ENCODE results near the gene KCNE1.

Gene KCNE1

DNA sequence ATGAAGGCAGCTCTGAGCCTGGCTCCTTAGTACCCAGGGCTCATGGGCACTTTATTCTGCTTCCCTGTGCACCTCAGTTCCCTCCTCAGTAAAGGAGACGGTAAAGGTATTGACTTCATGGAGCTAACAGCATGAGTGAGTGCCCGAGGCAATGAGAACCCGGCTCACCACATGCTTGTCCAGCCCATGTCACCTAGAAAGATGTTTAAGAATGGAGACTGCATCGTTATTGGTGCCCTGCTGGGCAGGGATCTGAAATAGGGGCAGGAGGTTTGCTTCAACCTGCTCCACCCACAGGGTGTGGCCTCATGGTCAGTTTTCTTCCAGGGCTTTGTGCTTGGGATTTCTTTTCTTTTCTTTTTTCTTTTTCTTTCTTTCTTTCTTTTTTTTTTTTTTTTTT, 7.0 kb upstream of the KCNE1 start:
- Histone ChIP-seq H3K14ac (ENCODE audit: low read length) (no peak overlapping the region), H3K36me3 (replicated peaks in 1 of 2; ENCODE audit: control insufficient read depth in 2 of 2, insufficient read depth in 2 of 2, low read length in 2 of 2) (peaks cover 0 to 47% of the 10 kb centered on the region in 2 donors), H3K4ac (ENCODE audit: low read length) (no peak overlapping the region), H2BK15ac (ENCODE audit: low read length) (no peak overlapping the region), H2BK120ac (ENCODE audit: low read depth, low read length) (no peak overlapping the region), H3K23ac (ENCODE audit: low read depth, low read length, poor library complexity) (no peak overlapping the region), H2BK12ac (ENCODE audit: low read length) (no peak overlapping the region), H2AFZ (ENCODE audit: low read length) (no peak overlapping the region), H4K8ac (ENCODE audit: low read depth, low read length) (no peak overlapping the region), H4K91ac (ENCODE audit: low read depth, low read length, poor library complexity) (no peak overlapping the region), H3K27ac (replicated peaks; ENCODE audit: low read length) (no peak overlapping the region), H3K79me1 (ENCODE audit: low read depth, low read length) (no peaks in the 10 kb centered on the region), H3K4me2 (ENCODE audit: insufficient read depth, low read length, poor library complexity, severe bottlenecking) (no peak overlapping the region), H2AK5ac (ENCODE audit: low read depth, low read length) (no peak overlapping the region), H2BK5ac (ENCODE audit: low read length) (no peak overlapping the region), H3K18ac (ENCODE audit: low read length) (no peak overlapping the region), H3K27me3 (ENCODE audit: control insufficient read depth in 3 of 3, insufficient read depth in 3 of 3, low read depth in 1 of 3, low read length in 3 of 3) (no peaks in the 10 kb centered on the region), H3K9ac (ENCODE audit: low read depth, low read length, poor library complexity) (no peak overlapping the region), H3K4me1 (ENCODE audit: control insufficient read depth in 2 of 2, insufficient read depth in 1 of 2, low read depth in 1 of 2, low read length in 2 of 2) (peaks cover 0 to 5% of the 10 kb centered on the region in 2 donors), H3K4me3 (ENCODE audit: low read length in 2 of 2) (no peak overlapping the region), H3K9me3 (replicated peaks in 1 of 2; ENCODE audit: control insufficient read depth in 2 of 2, insufficient read depth in 1 of 2, low read depth in 1 of 2, low read length in 2 of 2) (no peaks in the 10 kb centered on the region)
- DNase-seq (ENCODE audit: low spot score) = no peak
- WGBS, 2 donors (ENCODE audit: extremely low coverage in 2 of 2, insufficient read length in 2 of 2, insufficient replicate concordance in 1 of 2) = no CpG with 5 or more reads among the region's 4 CpGs

DNA sequence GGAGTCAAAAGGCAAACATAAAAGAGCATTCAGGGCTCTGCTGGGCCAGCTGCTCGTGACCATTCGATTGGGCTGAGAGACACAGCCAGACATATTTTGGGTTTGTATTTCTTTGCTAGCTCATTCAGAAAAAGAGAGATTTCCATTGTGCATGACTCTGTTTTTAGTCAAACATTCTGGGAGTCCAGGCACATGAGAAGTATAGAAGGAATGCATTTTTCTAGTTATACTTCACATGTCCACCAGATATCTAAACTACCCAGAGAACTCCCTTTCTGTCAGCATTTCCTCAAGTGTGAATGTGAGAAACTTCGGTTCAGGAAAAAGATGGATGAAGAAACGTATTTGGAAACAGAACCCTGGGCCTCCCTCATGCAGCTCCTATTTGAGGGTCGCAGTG, 6.3 kb upstream of the KCNE1 start:
- no peak overlapping the region for H3K4ac ChIP-seq (ENCODE audit: low read length)
- no peak overlapping the region for H2BK12ac ChIP-seq (ENCODE audit: low read length)
- no peak overlapping the region for H2AFZ ChIP-seq (ENCODE audit: low read length)
- H3K23ac ChIP-seq (ENCODE audit: low read depth, low read length, poor library complexity) = no peak overlapping the region
- no peak overlapping the region for H3K18ac ChIP-seq (ENCODE audit: low read length)
- no peak overlapping the region for H3K4me2 ChIP-seq (ENCODE audit: insufficient read depth, low read length, poor library complexity, severe bottlenecking)
- H3K4me3 ChIP-seq (ENCODE audit: low read length in 2 of 2) = no peak overlapping the region
- H4K91ac ChIP-seq (ENCODE audit: low read depth, low read length, poor library complexity) = no peak overlapping the region
- H3K36me3 ChIP-seq (replicated peaks in 1 of 2; ENCODE audit: control insufficient read depth in 2 of 2, insufficient read depth in 2 of 2, low read length in 2 of 2) = peaks cover 0 to 47% of the 10 kb centered on the region in 2 donors
- H3K27me3 ChIP-seq (ENCODE audit: control insufficient read depth in 3 of 3, insufficient read depth in 3 of 3, low read depth in 1 of 3, low read length in 3 of 3) = no peaks in the 10 kb centered on the region
- no peak overlapping the region for H3K9ac ChIP-seq (ENCODE audit: low read depth, low read length, poor library complexity)
- no peak overlapping the region for H2AK5ac ChIP-seq (ENCODE audit: low read depth, low read length)
- peaks cover 0 to 5% of the 10 kb centered on the region in 2 donors for H3K4me1 ChIP-seq (ENCODE audit: control insufficient read depth in 2 of 2, insufficient read depth in 1 of 2, low read depth in 1 of 2, low read length in 2 of 2)
- no peak overlapping the region for H2BK15ac ChIP-seq (ENCODE audit: low read length)
- no peak overlapping the region for H4K8ac ChIP-seq (ENCODE audit: low read depth, low read length)
- H2BK120ac ChIP-seq (ENCODE audit: low read depth, low read length) = no peak overlapping the region
- H3K27ac ChIP-seq (replicated peaks; ENCODE audit: low read length) = no peak overlapping the region
- no peak overlapping the region for H2BK5ac ChIP-seq (ENCODE audit: low read length)
- no peaks in the 10 kb centered on the region for H3K9me3 ChIP-seq (replicated peaks in 1 of 2; ENCODE audit: control insufficient read depth in 2 of 2, insufficient read depth in 1 of 2, low read depth in 1 of 2, low read length in 2 of 2)
- no peak overlapping the region for H3K14ac ChIP-seq (ENCODE audit: low read length)
- no peaks in the 10 kb centered on the region for H3K79me1 ChIP-seq (ENCODE audit: low read depth, low read length)
- no peak for DNase-seq (ENCODE audit: low spot score)
- no CpG with 5 or more reads among the region's 5 CpGs for whole genome bisulfite sequencing, 2 donors (ENCODE audit: extremely low coverage in 2 of 2, insufficient read length in 2 of 2, insufficient replicate concordance in 1 of 2)

DNA sequence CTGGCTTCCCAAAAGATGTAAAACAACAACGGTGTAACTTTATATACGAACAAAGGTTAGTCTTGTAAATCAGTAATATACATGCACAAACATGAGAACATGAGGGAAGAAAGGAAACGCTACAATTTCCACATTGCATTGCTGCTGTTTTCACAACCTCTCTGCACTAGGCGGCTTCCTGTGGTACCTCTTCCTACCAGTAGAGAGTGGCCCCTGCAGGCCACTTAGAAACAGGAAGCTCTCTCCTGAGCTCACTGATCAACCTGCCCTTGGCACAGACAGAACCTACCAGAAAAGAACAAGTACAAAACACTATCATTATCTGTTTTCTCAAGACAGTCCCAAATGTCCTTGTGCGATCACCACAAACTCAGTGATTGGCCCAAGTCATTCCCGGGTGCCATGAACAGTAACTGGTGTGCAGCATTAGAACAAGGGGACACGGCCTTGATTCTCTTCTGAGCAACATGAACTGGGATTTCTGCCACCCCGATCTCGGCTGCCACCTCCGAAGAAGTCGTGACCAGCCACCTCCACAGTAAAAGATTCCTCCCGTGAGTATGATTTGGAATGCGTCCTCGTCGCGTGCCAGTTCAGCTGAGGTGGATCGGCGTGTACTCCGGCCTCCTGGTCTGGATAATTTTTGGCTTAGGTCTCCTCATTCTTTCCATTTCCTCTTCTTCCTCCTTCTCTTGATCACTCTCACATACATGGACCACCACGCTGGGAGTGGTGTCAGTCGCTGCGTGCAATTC, 5.7 kb upstream of the KCNE1 start:
- H3K27ac ChIP-seq (replicated peaks; ENCODE audit: low read length) = no peak overlapping the region
- H4K91ac ChIP-seq (ENCODE audit: low read depth, low read length, poor library complexity) = no peak overlapping the region
- no peak overlapping the region for H3K4me3 ChIP-seq (ENCODE audit: low read length in 2 of 2)
- H3K18ac ChIP-seq (ENCODE audit: low read length) = no peak overlapping the region
- no peak overlapping the region for H4K8ac ChIP-seq (ENCODE audit: low read depth, low read length)
- no peaks in the 10 kb centered on the region for H3K79me1 ChIP-seq (ENCODE audit: low read depth, low read length)
- no peaks in the 10 kb centered on the region for H3K9me3 ChIP-seq (replicated peaks in 1 of 2; ENCODE audit: control insufficient read depth in 2 of 2, insufficient read depth in 1 of 2, low read depth in 1 of 2, low read length in 2 of 2)
- H3K4me2 ChIP-seq (ENCODE audit: insufficient read depth, low read length, poor library complexity, severe bottlenecking) = no peak overlapping the region
- no peak overlapping the region for H2BK5ac ChIP-seq (ENCODE audit: low read length)
- H2AK5ac ChIP-seq (ENCODE audit: low read depth, low read length) = no peak overlapping the region
- no peak overlapping the region for H3K4ac ChIP-seq (ENCODE audit: low read length)
- WGBS, 2 donors (ENCODE audit: extremely low coverage in 2 of 2, insufficient read length in 2 of 2, insufficient replicate concordance in 1 of 2) = no CpG with 5 or more reads among the region's 22 CpGs
- no peak overlapping the region for H2BK15ac ChIP-seq (ENCODE audit: low read length)
- H2AFZ ChIP-seq (ENCODE audit: low read length) = no peak overlapping the region
- no peak overlapping the region for H2BK120ac ChIP-seq (ENCODE audit: low read depth, low read length)
- DNase-seq (ENCODE audit: low spot score) = no peak
- peaks cover 0 to 5% of the 10 kb centered on the region in 2 donors for H3K4me1 ChIP-seq (ENCODE audit: control insufficient read depth in 2 of 2, insufficient read depth in 1 of 2, low read depth in 1 of 2, low read length in 2 of 2)
- no peaks in the 10 kb centered on the region for H3K27me3 ChIP-seq (ENCODE audit: control insufficient read depth in 3 of 3, insufficient read depth in 3 of 3, low read depth in 1 of 3, low read length in 3 of 3)
- H3K36me3 ChIP-seq (replicated peaks in 1 of 2; ENCODE audit: control insufficient read depth in 2 of 2, insufficient read depth in 2 of 2, low read length in 2 of 2) = peaks cover 0 to 47% of the 10 kb centered on the region in 2 donors
- H3K23ac ChIP-seq (ENCODE audit: low read depth, low read length, poor library complexity) = no peak overlapping the region
- no peak overlapping the region for H2BK12ac ChIP-seq (ENCODE audit: low read length)
- H3K14ac ChIP-seq (ENCODE audit: low read length) = no peak overlapping the region
- H3K9ac ChIP-seq (ENCODE audit: low read depth, low read length, poor library complexity) = no peak overlapping the region

DNA sequence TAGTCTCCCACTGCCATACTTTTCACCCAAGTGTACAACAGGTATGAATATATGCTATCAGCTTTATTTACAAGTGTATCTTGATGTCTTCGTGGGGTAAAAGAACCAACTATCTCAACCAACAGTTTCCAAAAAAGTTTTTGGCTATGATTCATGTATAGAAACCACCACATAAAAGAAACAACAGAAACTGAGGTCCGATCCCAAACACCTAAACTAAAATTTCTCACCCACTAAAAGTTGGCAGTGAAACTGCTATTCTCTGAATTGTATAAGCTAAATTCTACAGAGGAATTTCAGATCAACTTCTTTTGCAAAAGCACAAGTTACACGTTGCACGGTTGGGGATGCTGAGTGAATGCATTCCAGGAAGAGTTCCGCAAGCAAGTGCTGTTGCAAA, 5.0 kb upstream of the KCNE1 start:
- H2AK5ac ChIP-seq (ENCODE audit: low read depth, low read length) = no peak overlapping the region
- H4K8ac ChIP-seq (ENCODE audit: low read depth, low read length) = no peak overlapping the region
- no peak overlapping the region for H2BK120ac ChIP-seq (ENCODE audit: low read depth, low read length)
- no peak overlapping the region for H2BK5ac ChIP-seq (ENCODE audit: low read length)
- no peak for DNase-seq (ENCODE audit: low spot score)
- no peak overlapping the region for H3K4ac ChIP-seq (ENCODE audit: low read length)
- peaks cover 0 to 5% of the 10 kb centered on the region in 2 donors for H3K4me1 ChIP-seq (ENCODE audit: control insufficient read depth in 2 of 2, insufficient read depth in 1 of 2, low read depth in 1 of 2, low read length in 2 of 2)
- peaks cover 0 to 47% of the 10 kb centered on the region in 2 donors for H3K36me3 ChIP-seq (replicated peaks in 1 of 2; ENCODE audit: control insufficient read depth in 2 of 2, insufficient read depth in 2 of 2, low read length in 2 of 2)
- H3K4me2 ChIP-seq (ENCODE audit: insufficient read depth, low read length, poor library complexity, severe bottlenecking) = no peak overlapping the region
- no peak overlapping the region for H3K23ac ChIP-seq (ENCODE audit: low read depth, low read length, poor library complexity)
- H3K9me3 ChIP-seq (replicated peaks in 1 of 2; ENCODE audit: control insufficient read depth in 2 of 2, insufficient read depth in 1 of 2, low read depth in 1 of 2, low read length in 2 of 2) = no peaks in the 10 kb centered on the region
- no peak overlapping the region for H3K14ac ChIP-seq (ENCODE audit: low read length)
- no peak overlapping the region for H3K18ac ChIP-seq (ENCODE audit: low read length)
- H3K9ac ChIP-seq (ENCODE audit: low read depth, low read length, poor library complexity) = no peak overlapping the region
- no peak overlapping the region for H2BK15ac ChIP-seq (ENCODE audit: low read length)
- H4K91ac ChIP-seq (ENCODE audit: low read depth, low read length, poor library complexity) = no peak overlapping the region
- no peak overlapping the region for H2BK12ac ChIP-seq (ENCODE audit: low read length)
- H3K4me3 ChIP-seq (ENCODE audit: low read length in 2 of 2) = no peak overlapping the region
- no CpG with 5 or more reads among the region's 5 CpGs for WGBS, 2 donors (ENCODE audit: extremely low coverage in 2 of 2, insufficient read length in 2 of 2, insufficient replicate concordance in 1 of 2)
- no peaks in the 10 kb centered on the region for H3K79me1 ChIP-seq (ENCODE audit: low read depth, low read length)
- no peak overlapping the region for H3K27ac ChIP-seq (replicated peaks; ENCODE audit: low read length)
- no peak overlapping the region for H2AFZ ChIP-seq (ENCODE audit: low read length)
- H3K27me3 ChIP-seq (ENCODE audit: control insufficient read depth in 3 of 3, insufficient read depth in 3 of 3, low read depth in 1 of 3, low read length in 3 of 3) = no peaks in the 10 kb centered on the region

Measured in neuronal stem cell (in vitro differentiated cells).